Activated CD4-positive, CD25-positive, alpha-beta regulatory T cell treated with anti-CD3 and anti-CD28 coated beads, Interleukin-2, amount 50 U/mL, for 72 hours (primary cell): ENCODE results near the gene PM20D2.

Experiments
- DNase-seq: peaks from one replicate; pipeline ENCODE4 v3.0.0; 2021

The PM20D2 gene

DNA sequence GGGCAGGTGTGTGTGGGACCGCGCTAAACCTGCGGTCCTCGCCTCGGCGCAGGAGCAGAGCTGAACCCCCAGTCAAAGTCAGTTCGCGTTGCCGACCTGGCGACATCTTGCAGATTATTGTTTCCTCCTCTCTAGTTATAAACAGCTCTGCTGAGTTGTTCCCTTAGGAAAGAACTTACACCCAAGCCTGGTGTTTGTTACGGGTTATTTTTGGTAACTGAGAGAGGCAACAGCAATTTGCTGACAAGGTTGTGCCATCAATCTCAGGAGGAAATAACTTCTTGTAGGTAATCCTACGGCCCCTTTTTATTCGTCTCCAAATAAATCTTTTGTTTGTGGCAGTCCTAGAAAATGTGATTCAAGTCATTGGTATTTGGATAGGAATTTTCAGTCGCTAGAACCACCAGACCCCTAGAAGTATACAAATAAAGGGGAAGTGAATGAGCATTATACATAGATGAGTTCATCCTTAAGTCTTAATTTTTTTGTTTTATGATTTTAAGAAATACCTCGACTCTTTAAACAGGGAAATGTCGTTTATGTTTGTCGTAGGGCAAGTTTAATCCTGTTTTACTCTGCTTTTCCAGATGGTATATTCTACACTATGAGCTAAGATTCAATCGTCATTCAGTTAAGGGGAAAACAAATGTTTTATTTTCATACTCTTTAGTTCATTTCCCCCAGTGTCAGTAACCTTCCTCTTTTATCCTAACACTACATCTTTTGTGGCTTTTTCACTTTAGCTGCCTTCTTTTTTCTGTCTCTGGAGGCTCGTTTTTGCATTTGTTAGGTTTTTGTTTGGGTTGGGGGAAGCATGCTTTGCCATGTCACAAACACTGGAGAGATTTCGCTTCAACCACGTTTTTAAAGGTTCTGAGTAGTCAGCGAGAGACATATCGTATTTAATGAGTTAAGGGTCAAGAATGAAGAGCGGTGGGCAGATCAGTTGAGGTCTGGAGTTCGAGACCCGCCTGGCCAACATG is 1.2 kb downstream of the PM20D2 start:
- DNase-seq = no peak

DNA sequence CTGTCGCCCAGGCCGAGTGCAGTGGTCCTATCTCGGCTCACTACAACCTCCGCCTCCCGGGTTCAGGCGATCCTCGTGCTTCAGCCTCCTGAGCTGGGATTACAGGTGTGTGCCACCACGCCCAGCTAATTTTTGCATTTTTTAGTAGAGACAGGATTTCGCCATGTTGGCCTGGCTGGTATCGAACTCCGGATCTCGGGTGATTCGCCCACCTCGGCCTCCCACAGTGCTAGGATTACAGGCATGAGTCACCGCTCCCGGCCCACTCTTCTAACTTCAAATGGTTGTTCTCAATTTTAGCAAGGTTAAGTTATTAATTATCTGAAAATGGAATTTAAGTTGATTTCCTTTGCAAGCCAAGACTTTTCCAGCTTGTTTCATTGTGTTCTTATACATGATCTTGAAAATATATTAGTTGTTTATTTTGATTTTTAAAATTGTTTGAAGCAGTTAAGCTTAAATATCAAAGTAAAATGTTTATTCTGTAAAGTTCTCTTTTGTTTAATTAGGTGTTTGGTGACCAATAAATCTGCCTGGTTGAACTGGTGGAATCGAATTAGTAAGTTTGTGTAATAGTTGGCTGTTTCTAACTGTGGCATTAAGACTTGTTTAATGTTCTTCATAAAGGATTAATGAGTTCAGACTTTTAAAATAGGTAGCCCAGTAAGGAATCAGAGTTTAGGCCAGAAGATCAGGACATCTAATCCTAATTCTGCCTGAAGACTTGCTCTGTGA is 2.3 kb downstream of the PM20D2 start:
- DNase-seq = no peak

- DNase-seq = no peak
Observed at GRCh38 chr6:89154131-89154530, 8.3 kb downstream of the PM20D2 start.

- no peak for DNase-seq
Observed at GRCh38 chr6:89160331-89161092, 14.7 kb downstream of the PM20D2 start.

GRCh38 chr6:89161326-89162046 is 15.6 kb downstream of the PM20D2 start:
- no peak for DNase-seq

DNA sequence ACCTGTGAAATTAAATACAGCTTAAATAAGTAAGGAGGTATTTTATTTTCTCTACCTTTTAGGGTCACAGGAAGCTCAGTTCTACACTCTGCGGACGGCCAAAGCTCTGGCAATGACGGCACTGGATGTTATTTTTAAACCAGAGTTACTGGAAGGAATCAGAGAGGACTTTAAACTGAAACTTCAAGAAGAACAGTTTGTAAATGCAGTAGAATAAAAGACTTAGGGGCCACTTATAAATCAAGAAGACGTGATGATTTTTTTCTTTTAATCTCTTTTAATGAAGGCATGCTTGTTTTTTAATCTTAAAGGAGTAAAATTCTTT is 16.2 kb downstream of the PM20D2 start:
- no peak for DNase-seq

GRCh38 chr6:89172131-89172530 is 26.3 kb downstream of the PM20D2 start:
- no peak for DNase-seq

GRCh38 chr6:89173634-89174033 is 27.8 kb downstream of the PM20D2 start:
- DNase-seq = no peak

GRCh38 chr6:89180112-89180511 is 34.3 kb downstream of the PM20D2 start:
- no peak for DNase-seq

DNA sequence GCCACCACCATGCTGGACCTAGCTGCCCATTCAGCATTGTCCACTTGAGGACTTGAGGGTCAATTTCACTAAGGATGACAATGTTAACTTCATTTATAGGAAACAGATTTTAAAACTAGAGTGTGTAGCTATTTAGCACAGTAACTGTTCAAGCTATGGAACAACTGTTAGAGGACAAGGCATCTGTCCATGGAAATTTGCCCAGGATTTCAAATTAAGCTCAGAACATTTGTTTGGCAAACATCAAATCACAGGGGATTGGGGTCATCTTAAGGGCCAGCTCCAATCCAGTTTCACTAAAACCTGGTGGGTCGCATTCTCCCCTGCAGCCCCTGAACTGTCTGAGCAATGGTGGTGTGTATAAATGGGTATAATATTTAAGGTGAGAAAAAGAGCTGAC is 35.1 kb downstream of the PM20D2 start:
- no peak for DNase-seq

DNA sequence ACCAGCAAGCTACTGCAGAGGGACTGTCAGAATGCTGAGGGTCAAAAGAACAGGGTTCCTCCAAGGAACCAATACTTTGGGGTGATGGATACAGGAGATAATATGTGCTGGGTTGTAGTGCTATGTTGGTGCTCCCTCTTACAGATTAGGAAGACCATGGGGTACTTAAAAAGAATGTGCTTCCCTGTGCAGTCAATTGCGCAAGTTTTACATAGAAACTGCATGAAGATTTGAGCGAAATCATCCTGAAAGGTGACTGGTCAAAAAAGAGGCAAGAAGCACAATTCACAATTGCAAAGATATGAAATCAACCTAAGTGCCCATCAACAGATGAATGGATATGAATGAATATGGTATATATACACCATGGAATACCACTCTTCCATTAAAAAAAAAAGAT is 37.4 kb downstream of the PM20D2 start:
- DNase-seq = no peak

DNA sequence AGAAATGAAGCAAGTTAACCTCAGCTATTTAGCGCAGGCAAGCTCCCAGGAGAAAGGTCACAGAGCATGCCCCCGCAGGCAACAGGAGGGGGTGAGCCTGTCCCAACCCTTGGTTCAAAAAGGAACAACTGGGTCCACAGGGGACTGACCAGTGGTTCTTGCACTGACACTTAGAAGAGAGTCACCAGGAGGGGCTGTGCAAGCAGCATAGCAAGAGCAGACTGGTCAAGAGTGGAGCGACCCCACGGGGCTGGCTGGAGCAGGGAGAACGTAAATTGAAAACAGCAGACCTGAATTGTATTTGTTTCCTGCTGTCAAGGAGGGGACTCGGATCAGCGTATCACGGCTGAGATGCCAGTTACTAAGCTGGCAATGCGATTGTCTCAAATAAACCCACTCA is 38.5 kb downstream of the PM20D2 start:
- DNase-seq = no peak

DNA sequence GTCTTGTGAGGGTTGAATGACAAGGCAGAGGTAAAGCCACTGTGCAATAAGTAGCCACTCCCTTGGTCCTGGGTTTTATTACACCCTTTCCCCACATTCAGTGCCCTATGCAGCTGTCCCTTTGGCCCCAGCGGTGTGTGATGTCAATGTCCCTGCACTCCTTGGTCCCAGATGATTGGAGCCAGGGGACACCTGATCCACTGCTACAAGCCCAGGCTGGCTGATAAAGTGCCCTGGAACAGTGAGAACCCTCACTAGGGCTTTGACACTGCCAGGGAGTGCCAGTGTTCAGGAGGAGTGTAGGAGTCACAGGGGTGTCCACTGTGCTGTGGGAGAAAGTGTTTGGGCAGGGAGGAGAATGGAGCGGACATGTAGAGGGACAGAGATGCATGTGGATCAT is 40.9 kb downstream of the PM20D2 start:
- DNase-seq = no peak

DNA sequence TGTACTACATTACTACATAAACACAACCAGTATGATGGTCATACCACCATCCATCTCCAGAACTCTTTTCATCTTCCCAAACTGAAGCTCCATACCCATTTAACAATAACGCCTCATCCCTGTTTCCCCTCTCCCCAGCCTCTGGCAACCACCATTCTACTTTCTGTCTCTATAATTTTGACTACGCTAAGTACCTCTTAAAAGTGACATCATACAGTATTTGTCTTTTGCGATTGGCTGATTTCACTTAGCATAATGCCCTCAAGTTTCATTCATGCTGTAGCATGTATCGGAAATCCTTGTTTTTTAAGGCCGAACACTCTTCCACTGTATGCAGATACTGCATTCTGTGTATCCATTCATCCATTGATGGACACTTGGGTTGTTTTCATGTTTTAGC is 41.6 kb downstream of the PM20D2 start:
- no peak for DNase-seq

- DNase-seq = no peak
Observed at GRCh38 chr6:89190741-89191140, 44.9 kb downstream of the PM20D2 start.

DNA sequence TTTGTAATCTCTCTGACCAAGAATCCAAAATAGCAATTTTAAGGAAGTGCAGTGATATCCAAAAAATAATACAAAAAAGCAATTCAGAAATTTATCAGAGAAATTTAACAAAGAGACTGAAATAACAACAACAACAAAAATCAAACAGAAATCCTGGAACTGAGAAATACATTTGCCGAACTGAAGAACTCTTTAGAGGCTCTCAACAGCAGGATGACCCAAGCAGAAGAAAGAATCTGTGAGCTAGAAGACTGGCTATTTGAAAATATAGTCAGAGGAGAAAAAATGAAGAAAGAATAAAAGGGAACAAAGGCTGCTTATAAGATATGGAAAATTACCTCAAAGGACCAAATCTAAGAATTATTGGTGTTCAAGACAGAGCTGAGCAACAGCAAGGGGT is 48.7 kb downstream of the PM20D2 start:
- DNase-seq = no peak

GRCh38 chr6:89197141-89197540 is 51.3 kb downstream of the PM20D2 start:
- DNase-seq = no peak

GRCh38 chr6:89198235-89198634 is 52.4 kb downstream of the PM20D2 start:
- DNase-seq = no peak

DNA sequence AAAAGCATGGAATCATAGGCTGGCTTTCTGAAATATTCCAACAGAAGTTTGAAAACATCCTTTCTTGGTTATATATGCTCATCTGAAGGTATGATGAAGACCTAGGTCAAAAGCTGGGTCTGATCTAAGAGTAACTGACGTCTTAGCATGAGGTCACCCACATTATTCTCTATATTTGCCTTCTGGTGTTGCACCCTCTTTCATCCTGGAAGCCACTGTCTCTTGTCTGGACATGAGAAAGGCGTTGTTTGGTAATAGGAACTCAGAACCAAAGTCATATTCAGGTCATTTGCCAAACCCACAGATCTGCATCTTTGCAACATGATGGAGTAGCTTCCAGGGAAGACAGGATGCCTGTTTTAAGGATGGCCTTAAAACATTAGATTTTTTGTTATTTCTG is 53.7 kb downstream of the PM20D2 start:
- no peak for DNase-seq

- DNase-seq = no peak
Observed at GRCh38 chr6:89200706-89201215, 54.9 kb downstream of the PM20D2 start.

DNA sequence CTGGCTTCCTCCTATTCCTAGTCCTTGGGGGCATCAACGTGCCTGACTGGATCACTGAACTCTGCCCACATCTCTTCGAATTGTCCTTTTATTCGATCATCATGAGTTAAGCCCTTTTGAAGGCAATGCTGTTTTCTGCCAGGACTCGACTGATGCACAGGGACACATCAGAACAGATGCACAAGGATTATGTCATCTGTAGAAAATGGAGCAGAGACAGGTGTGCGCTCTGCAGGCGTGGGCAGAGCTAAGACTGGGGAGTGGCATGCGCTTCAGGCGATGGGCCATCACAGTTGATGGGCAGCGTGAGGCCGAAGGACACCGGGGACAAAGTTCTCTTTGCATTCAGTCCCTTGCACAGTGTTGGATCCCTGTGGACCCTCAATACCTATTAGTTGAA is 58.2 kb downstream of the PM20D2 start:
- DNase-seq = no peak

DNA sequence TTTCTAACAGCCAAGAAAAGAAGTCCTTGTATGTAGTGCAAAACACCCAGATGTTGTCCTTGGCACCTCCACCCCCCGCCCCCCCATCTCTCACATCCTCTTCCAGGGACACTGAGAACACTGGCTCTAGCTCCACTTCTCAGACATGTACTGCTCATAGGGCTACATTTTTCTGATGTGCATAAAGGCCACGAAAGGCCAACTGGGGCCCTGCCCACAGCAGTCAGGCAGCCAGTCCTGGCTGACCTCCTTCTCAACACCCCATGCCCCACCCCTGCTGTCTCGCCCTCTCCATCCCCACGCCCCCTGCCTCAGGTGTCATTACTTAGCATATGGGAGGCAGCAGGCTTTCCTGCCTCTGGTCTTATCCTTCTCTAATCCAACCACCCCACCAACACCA is 60.0 kb downstream of the PM20D2 start:
- DNase-seq = no peak

GRCh38 chr6:89208551-89208950 is 62.7 kb downstream of the PM20D2 start:
- DNase-seq = no peak
